GM12891 (cell line): ENCODE data around the gene ZNF792.

Experiments
- POLR2A ChIP-seq: IDR thresholded peaks from 2 replicates; pipeline ENCODE4 v1.6.1; 2011; ENCODE audit warnings: low read depth, low read length, control low read depth
- POLR2AphosphoS5 ChIP-seq: IDR thresholded peaks from 2 replicates; pipeline ENCODE4 v1.6.1; 2011; ENCODE audit warnings: low read depth, low read length, control low read depth
- POU2F2 ChIP-seq: IDR thresholded peaks from 2 replicates; pipeline ENCODE4 v1.6.1; 2011; ENCODE audit warnings: low read depth, mild to moderate bottlenecking, control low read depth, low read length, moderate library complexity
- SPI1 ChIP-seq: IDR thresholded peaks from 2 replicates; pipeline ENCODE4 v1.6.1; 2011; ENCODE audit warnings: low read depth, low read length, control low read depth
- TAF1 ChIP-seq: IDR thresholded peaks from 2 replicates; pipeline ENCODE4 v1.6.1; 2011; ENCODE audit warnings: low read depth, low read length, control low read depth

GRCh38 chr19:34979819-34980640, 16.0 kb upstream of the ZNF792 start:
- TF ChIP-seq SPI1: no peak
- TF ChIP-seq POU2F2: no peak
- no peak for TF ChIP-seq POLR2A
- TF ChIP-seq POLR2AphosphoS5: no peak
- TF ChIP-seq TAF1: no peak
